ENCODE data around the gene AASDH. TPM values are rescaled to one million over a fixed set of nuclear protein-coding genes. Genes with fewer than 3 reads are reported as not detected.

AASDH gene
- total RNA-seq, 1 donor from 2014 or later, result 10.4 TPM

DNA sequence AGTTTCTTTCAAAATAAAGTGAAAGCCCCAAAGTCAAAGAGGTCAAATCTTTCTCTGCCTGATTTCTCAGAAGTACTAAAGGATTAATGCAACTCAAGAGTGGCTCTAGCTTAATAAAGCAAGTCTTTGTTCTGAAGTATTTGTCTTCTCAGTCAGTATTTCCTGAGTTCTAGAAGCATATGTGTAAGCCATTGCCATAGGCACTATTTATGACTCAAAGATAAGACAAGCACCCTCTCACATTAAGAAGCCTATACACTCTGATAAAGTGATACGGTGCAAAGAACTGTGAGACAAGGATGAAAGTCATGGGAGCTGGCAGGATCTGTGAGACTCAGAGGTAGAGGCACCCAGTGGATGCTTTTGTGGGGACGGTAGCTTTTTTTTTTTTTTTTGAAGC lies 60.9 kb downstream of the AASDH start:
- no peak for DNase-seq (ENCODE audit: low read depth)
- H3K4me3 ChIP-seq (ENCODE audit: low read depth, low read length), result no peak overlapping the region
- no peaks in the 10 kb centered on the region for H3K36me3 ChIP-seq (ENCODE audit: control insufficient read depth, insufficient read depth, low read length)
- no peaks in the 10 kb centered on the region for H3K27me3 ChIP-seq (ENCODE audit: control insufficient read depth, insufficient read depth, low read length)
- TF ChIP-seq CTCF (IDR thresholded peaks at IDR 0.05; ENCODE audit: insufficient read depth, low read length, poor library complexity, severe bottlenecking), result no peak

- TF ChIP-seq CTCF (IDR thresholded peaks at IDR 0.05; ENCODE audit: insufficient read depth, low read length, poor library complexity, severe bottlenecking), result no peak
- Histone ChIP-seq H3K27me3 (ENCODE audit: control insufficient read depth, insufficient read depth, low read length) (no peaks in the 10 kb centered on the region), H3K4me3 (ENCODE audit: low read depth, low read length) (no peak overlapping the region), H3K36me3 (ENCODE audit: control insufficient read depth, insufficient read depth, low read length) (no peaks in the 10 kb centered on the region)
- DNase-seq (ENCODE audit: low read depth), result no peak
Observed at GRCh38 chr4:56324011-56324610, 63.2 kb downstream of the AASDH start.

- no peak for DNase-seq (ENCODE audit: low read depth)
- H3K4me3 ChIP-seq (ENCODE audit: low read depth, low read length), result no peak overlapping the region
- TF ChIP-seq CTCF (IDR thresholded peaks at IDR 0.05; ENCODE audit: insufficient read depth, low read length, poor library complexity, severe bottlenecking), result no peak
Observed at GRCh38 chr4:56323327-56323726, 64.0 kb downstream of the AASDH start.

DNA sequence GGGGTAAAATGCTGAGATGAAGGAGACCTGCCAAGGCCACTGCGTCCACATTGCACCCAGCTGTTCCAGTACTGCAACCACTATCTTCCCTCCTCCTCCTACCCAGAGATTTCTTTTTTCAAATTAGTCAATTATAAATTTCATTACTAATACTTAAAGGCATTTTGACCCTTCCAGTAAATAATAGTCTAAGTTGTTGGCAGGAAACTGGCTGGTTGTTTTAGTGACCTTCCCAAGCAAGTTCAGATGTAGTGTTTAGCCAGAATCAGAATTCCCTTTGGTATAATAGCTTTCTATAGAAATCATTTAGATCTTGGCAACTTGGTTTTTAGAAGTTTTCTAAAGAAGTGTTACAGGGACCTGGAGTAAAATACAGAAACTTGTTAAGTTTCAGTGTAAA lies 66.0 kb downstream of the AASDH start:
- no peak for TF ChIP-seq CTCF (IDR thresholded peaks at IDR 0.05; ENCODE audit: insufficient read depth, low read length, poor library complexity, severe bottlenecking)
- no peaks in the 10 kb centered on the region for H3K27me3 ChIP-seq (ENCODE audit: control insufficient read depth, insufficient read depth, low read length)
- no peak for DNase-seq (ENCODE audit: low read depth)
- no peak overlapping the region for H3K4me3 ChIP-seq (ENCODE audit: low read depth, low read length)
- H3K36me3 ChIP-seq (ENCODE audit: control insufficient read depth, insufficient read depth, low read length), result no peaks in the 10 kb centered on the region

More at GRCh38 chr4:56323327-56323726, 64.0 kb downstream of the AASDH start:
- no peaks in the 10 kb centered on the region for H3K36me3 ChIP-seq (ENCODE audit: control insufficient read depth, insufficient read depth, low read length)
- H3K27me3 ChIP-seq (ENCODE audit: control insufficient read depth, insufficient read depth, low read length), result no peaks in the 10 kb centered on the region

DNA sequence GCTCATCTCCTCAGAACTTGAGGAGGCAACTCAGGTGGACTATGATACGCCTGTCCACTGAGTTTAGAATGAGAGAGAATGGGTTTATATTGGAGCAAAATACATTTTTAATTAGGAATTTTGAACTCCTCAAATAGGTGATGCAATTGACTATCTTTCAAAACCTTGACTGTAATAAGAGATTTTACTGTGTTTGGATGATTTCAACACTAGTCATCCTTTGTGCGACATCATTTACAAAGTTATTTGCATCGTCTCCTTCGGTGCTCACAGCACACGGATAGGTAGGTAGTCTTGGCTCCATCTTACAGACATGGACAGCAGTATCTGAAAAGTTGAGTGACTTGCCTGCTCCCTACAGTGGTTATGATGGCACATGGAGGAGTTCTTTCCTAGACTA lies 67.0 kb downstream of the AASDH start:
- no peak for TF ChIP-seq CTCF (IDR thresholded peaks at IDR 0.05; ENCODE audit: insufficient read depth, low read length, poor library complexity, severe bottlenecking)
- Histone ChIP-seq H3K36me3 (ENCODE audit: control insufficient read depth, insufficient read depth, low read length) (no peaks in the 10 kb centered on the region), H3K4me3 (ENCODE audit: low read depth, low read length) (no peak overlapping the region), H3K27me3 (ENCODE audit: control insufficient read depth, insufficient read depth, low read length) (no peaks in the 10 kb centered on the region)
- DNase-seq (ENCODE audit: low read depth), result no peak

DNA sequence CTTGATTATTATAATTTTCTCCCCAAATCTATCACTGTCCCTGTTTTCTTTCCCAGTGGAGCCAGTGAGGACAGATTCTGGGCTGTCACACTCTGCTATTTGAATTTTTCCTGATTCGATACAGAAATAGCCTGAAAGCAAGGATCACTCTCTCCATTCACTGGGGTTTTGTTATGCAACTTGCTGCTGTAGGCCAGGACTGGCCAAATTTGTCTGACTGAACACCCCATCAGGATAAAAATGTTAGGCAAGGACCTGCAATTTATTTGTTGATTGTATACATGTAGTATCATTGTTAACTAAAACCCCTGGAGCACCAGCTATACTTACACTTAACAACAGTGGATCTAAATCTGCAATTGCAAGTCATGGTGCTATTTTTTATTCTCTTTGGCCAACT lies 68.7 kb downstream of the AASDH start:
- Histone ChIP-seq H3K27me3 (ENCODE audit: control insufficient read depth, insufficient read depth, low read length) (no peaks in the 10 kb centered on the region), H3K4me3 (ENCODE audit: low read depth, low read length) (no peak overlapping the region), H3K36me3 (ENCODE audit: control insufficient read depth, insufficient read depth, low read length) (no peaks in the 10 kb centered on the region)
- no peak for TF ChIP-seq CTCF (IDR thresholded peaks at IDR 0.05; ENCODE audit: insufficient read depth, low read length, poor library complexity, severe bottlenecking)
- DNase-seq (ENCODE audit: low read depth), result no peak

Measured in kidney epithelial cell (primary cell).